Right atrium auricular region (tissue), 2 donors: ENCODE measurements around the gene MYO1D. TPM values are rescaled to one million over a fixed set of nuclear protein-coding genes. Genes with fewer than 3 reads are reported as not detected.

Experiments used
- DNase-seq: peaks from one replicate; pipeline ENCODE4 v3.0.0-alpha.2; 2019; ENCODE audit warnings: low spot score
- H3K27ac ChIP-seq, 2 donors: fragments of 200-600 bp; sonication (generic); 1 replicate in 1 of 2; 2 replicates in 1 of 2; pipeline ENCODE4 v1.5.1; 2016 to 2019
- H3K27me3 ChIP-seq, 2 donors: fragments of 200-600 bp; sonication (generic); one replicate each; pipeline versions ENCODE4 v1.5.1 to v1.6.0; 2017 to 2019
- H3K36me3 ChIP-seq: fragments of 200-600 bp; sonication (generic); one replicate; pipeline ENCODE4 v1.5.1; 2016
- H3K4me1 ChIP-seq, 2 donors: fragments of 200-600 bp; sonication (generic); one replicate each; pipeline versions ENCODE4 v1.5.1 to v1.6.0; 2017 to 2019
- H3K4me3 ChIP-seq, 2 donors: fragments of 200-600 bp; sonication (generic); 1 replicate in 1 of 2; 2 replicates in 1 of 2; pipeline ENCODE4 v1.5.1; 2017 to 2019; ENCODE audit warnings: mild to moderate bottlenecking in 1 of 2, moderate library complexity in 1 of 2
- H3K9me3 ChIP-seq, 2 donors: fragments of 200-600 bp; sonication (generic); one replicate each; pipeline ENCODE4 v1.5.1; 2019
- total RNA-seq, 2 donors: library from RNA; depleted of rRNA; stranded (reverse); fragments of >200 nt; gene quantifications; one replicate each; pipeline ENCODE4 v1.1.0, GENCODE V29; 2016
- TF ChIP-seq, protein P1 (sequence below), 2 donors: fragments of 200-600 bp; sonication (generic); IDR thresholded peaks; one replicate each; pipeline ENCODE4 v1.5.1; 2019; ENCODE audit warnings: antibody characterized with exemption in 2 of 2

The MYO1D gene
- total RNA-seq, 2 donors from 2014 or later = 21.9 to 25.1 TPM

DNA sequence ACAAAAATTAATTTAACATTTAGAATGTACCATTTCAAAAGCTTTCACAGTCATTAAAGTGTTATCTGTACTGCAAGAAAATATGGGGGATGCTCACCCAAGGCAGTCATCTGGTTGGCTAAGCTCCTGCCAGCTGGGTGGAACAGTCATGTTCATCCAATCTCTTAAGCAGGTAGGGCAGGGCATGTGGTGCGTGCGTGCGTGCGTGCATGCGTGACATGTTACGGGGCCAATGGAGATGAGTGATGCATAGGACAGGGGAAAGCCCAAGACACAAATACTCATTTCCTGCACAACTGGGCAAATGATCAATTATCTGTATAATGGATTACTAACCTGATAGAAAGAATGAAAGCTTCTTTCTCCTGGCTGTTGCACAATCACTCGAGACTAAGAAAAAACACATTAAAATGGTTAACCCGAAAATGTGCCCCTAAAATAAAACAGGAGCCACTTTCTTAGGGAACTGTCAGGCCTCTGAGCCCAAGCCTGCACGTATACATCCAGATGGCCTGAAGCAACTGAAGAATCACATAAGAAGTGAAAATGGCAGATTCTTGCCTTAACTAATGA, 104.4 kb downstream of the MYO1D start:
- H3K9me3 ChIP-seq = no peaks in the 10 kb centered on the region
- H3K36me3 ChIP-seq = no peaks in the 10 kb centered on the region
- H3K4me1 ChIP-seq = no peaks in the 10 kb centered on the region
- no peak overlapping the region for H3K4me3 ChIP-seq
- no peak for DNase-seq
- H3K27ac ChIP-seq = no peak overlapping the region
- TF ChIP-seq, protein P1, sequence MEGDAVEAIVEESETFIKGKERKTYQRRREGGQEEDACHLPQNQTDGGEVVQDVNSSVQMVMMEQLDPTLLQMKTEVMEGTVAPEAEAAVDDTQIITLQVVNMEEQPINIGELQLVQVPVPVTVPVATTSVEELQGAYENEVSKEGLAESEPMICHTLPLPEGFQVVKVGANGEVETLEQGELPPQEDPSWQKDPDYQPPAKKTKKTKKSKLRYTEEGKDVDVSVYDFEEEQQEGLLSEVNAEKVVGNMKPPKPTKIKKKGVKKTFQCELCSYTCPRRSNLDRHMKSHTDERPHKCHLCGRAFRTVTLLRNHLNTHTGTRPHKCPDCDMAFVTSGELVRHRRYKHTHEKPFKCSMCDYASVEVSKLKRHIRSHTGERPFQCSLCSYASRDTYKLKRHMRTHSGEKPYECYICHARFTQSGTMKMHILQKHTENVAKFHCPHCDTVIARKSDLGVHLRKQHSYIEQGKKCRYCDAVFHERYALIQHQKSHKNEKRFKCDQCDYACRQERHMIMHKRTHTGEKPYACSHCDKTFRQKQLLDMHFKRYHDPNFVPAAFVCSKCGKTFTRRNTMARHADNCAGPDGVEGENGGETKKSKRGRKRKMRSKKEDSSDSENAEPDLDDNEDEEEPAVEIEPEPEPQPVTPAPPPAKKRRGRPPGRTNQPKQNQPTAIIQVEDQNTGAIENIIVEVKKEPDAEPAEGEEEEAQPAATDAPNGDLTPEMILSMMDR (IDR thresholded peaks at IDR 0.05) = no peak
- no peaks in the 10 kb centered on the region for H3K27me3 ChIP-seq

DNA sequence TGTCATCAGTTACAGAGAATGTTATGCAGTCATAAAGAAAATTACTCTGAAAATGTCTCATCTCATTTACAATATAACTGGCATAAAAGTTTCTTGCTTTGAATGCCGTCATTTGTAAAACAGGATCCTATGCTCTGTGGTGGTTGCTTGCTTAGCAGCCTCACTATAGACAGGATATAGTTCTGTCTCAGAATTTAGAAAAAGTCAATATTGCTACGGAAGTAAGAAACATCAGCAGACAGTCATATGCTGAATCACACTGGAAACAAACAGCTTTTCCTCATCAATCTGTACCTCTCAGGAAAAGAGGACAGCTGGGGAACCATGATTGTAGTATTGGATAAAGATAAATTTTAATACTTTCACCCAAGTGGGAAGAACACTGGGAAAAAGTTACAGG, 105.5 kb downstream of the MYO1D start:
- Histone ChIP-seq H3K27ac (no peak overlapping the region), H3K27me3 (no peaks in the 10 kb centered on the region), H3K4me3 (no peak overlapping the region), H3K9me3 (no peaks in the 10 kb centered on the region), H3K36me3 (peaks cover 11% of the 10 kb centered on the region), H3K4me1 (no peaks in the 10 kb centered on the region)
- TF ChIP-seq, protein P1 (IDR thresholded peaks at IDR 0.05) = no peak
- DNase-seq = no peak

DNA sequence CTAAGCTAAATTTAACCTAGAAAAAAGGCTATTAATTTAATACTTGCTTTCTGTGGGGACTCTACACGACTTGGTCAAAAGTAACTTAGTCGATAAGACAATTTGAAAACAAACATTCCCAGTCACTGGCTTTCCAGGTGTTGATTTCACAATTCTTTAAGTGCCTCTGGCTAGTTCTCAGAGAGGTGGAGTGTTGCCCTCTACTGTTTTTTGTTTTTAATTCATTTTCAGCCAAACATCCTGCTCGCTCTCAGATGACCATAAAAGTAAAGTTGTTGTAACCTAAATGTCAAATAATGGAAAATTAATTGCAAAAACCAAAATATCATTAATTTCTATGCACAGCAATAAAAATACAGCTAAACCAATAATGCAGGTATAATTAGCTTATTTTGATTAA, 107.1 kb downstream of the MYO1D start:
- Histone ChIP-seq H3K27me3 (no peaks in the 10 kb centered on the region), H3K4me3 (no peak overlapping the region), H3K36me3 (peaks cover 15% of the 10 kb centered on the region), H3K4me1 (no peaks in the 10 kb centered on the region), H3K9me3 (no peaks in the 10 kb centered on the region), H3K27ac (no peak overlapping the region)
- no peak for DNase-seq
- TF ChIP-seq, protein P1 (IDR thresholded peaks at IDR 0.05) = no peak

DNA sequence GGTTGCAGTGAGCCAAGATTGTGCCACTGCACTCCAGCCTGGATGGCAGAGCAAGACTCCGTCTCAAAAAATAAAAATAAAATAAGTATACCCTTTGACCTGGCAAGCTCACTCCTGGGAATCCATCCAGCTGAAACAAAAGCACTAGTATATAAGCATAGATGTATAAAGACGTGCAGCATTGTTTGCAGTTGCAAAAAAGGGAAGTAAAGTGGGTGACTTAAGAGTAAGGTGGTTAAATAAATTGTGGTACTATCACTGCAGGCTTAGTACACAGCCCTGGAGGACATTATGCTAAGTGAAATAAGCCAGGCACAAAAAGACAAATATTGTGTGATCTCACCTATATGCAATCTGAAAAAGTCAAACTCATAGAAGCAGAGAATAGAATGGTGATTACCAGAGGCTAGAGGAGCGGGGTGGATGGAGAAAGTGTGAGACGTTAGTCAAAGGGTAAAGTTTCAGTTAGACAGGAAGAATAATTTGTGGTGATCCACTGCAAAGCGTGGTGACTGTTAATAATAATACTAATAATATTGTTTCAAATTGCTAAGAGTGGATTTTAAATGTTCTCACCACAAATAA, 113.0 kb downstream of the MYO1D start:
- DNase-seq = no peak
- TF ChIP-seq, protein P1 (IDR thresholded peaks at IDR 0.05) = no peak
- Histone ChIP-seq H3K4me1 (no peaks in the 10 kb centered on the region), H3K27ac (no peak overlapping the region), H3K4me3 (no peak overlapping the region), H3K36me3 (peaks cover 27% of the 10 kb centered on the region), H3K27me3 (no peaks in the 10 kb centered on the region), H3K9me3 (no peaks in the 10 kb centered on the region)

DNA sequence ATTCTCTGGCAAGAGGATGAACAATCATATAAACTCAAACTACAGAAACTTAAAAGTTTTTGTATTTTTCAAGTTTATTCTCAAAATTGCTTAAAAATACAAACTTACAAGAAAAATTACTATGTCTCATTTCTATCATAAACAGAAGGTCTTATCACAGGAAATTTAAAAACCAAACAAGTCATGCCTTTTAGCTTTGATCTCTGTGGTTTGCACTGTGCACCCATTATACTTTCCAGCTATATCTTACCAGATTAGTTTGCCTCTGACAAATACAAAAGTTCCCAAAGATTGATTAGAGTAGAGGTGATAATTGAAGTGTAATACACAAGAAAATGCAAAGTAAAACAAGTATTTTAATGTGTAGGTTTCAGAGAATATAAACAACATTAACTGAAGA, 117.4 kb downstream of the MYO1D start:
- H3K36me3 ChIP-seq = peaks cover 9% of the 10 kb centered on the region

More for the DNA sequence above, 117.4 kb downstream of the MYO1D start:
- Histone ChIP-seq H3K27me3 (no peaks in the 10 kb centered on the region), H3K27ac (no peak overlapping the region), H3K9me3 (no peaks in the 10 kb centered on the region), H3K4me1 (no peaks in the 10 kb centered on the region), H3K4me3 (no peak overlapping the region)
- TF ChIP-seq, protein P1 (IDR thresholded peaks at IDR 0.05) = no peak
- DNase-seq = no peak
